ENCODE measurements around the gene PCK1.

DNA sequence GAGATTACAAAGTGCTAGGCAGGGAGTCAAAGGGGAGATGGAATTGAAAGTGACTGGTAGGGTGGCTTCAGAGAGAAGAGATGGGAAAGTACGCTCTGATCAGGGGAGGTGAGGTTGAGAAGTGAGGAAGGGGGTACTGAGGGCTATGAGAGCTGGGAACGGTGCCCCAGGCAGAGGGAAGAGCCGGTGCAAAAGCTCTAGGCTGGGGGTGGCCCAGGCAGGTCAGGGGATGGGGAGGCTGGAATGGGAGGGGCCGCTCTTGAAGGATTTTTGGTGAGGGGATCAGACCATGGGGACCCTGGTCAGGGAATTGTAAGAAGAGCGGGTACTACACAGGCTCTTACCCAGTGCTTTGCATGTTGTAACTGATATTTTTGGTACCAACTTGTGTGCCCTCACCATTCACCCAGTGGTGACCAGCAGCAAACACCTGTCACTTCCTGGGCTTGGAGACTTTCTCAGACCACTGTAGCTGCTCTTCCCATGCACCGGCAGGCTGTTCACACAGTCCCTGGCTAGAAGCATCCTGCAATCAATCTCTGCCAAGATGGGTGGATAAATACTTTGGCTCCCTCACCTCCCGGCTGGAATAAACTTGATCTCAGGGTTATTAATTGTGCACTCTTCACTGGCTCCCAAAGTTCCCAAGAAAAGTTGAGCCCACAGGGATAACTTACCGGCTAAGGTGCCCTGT lies 24.0 kb downstream of the PCK1 start:
- TF ChIP-seq POLR2AphosphoS5 (IDR thresholded peaks at IDR 0.05): no peak
- TF ChIP-seq POLR2A (IDR thresholded peaks at IDR 0.05): no peak
- TF ChIP-seq, protein P1, sequence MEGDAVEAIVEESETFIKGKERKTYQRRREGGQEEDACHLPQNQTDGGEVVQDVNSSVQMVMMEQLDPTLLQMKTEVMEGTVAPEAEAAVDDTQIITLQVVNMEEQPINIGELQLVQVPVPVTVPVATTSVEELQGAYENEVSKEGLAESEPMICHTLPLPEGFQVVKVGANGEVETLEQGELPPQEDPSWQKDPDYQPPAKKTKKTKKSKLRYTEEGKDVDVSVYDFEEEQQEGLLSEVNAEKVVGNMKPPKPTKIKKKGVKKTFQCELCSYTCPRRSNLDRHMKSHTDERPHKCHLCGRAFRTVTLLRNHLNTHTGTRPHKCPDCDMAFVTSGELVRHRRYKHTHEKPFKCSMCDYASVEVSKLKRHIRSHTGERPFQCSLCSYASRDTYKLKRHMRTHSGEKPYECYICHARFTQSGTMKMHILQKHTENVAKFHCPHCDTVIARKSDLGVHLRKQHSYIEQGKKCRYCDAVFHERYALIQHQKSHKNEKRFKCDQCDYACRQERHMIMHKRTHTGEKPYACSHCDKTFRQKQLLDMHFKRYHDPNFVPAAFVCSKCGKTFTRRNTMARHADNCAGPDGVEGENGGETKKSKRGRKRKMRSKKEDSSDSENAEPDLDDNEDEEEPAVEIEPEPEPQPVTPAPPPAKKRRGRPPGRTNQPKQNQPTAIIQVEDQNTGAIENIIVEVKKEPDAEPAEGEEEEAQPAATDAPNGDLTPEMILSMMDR (IDR thresholded peaks at IDR 0.05 in 8 of 11, conservative IDR thresholded peaks at IDR 0.05 in 3 of 11): no peak

All from spleen (tissue), 7 donors.